ENCODE measurements around the gene GALNT13. TPM values are rescaled to one million over a fixed set of nuclear protein-coding genes. Genes with fewer than 3 reads are reported as not detected.

GALNT13 gene
- total RNA-seq, 1 donor from 2014 or later: 0.52 TPM

GRCh38 chr2:154140249-154141025, 268.7 kb downstream of the GALNT13 start:
- H3K4me3 ChIP-seq (ENCODE audit: low read depth, low read length): no peak overlapping the region
- TF ChIP-seq CTCF (conservative IDR thresholded peaks at IDR 0.05; ENCODE audit: low read depth, low read length): no peak
- no peak for DNase-seq (ENCODE audit: low read depth)

- DNase-seq (ENCODE audit: low read depth): no peak
- TF ChIP-seq CTCF (conservative IDR thresholded peaks at IDR 0.05; ENCODE audit: low read depth, low read length): no peak
- H3K4me3 ChIP-seq (ENCODE audit: low read depth, low read length): no peak overlapping the region
Observed at GRCh38 chr2:154142480-154142879, 270.8 kb downstream of the GALNT13 start.

GRCh38 chr2:154143105-154143504, 271.4 kb downstream of the GALNT13 start:
- DNase-seq (ENCODE audit: low read depth): no peak
- H3K4me3 ChIP-seq (ENCODE audit: low read depth, low read length): no peak overlapping the region
- no peak for TF ChIP-seq CTCF (conservative IDR thresholded peaks at IDR 0.05; ENCODE audit: low read depth, low read length)

- TF ChIP-seq CTCF (conservative IDR thresholded peaks at IDR 0.05; ENCODE audit: low read depth, low read length): no peak
- no peak overlapping the region for H3K4me3 ChIP-seq (ENCODE audit: low read depth, low read length)
- DNase-seq (ENCODE audit: low read depth): no peak
Observed at GRCh38 chr2:154158101-154158500, 286.4 kb downstream of the GALNT13 start.

GRCh38 chr2:154161286-154161685, 289.6 kb downstream of the GALNT13 start:
- no peak for TF ChIP-seq CTCF (conservative IDR thresholded peaks at IDR 0.05; ENCODE audit: low read depth, low read length)
- DNase-seq (ENCODE audit: low read depth): no peak

GRCh38 chr2:154170400-154170799, 298.7 kb downstream of the GALNT13 start:
- no peak for DNase-seq (ENCODE audit: low read depth)
- no peak for TF ChIP-seq CTCF (conservative IDR thresholded peaks at IDR 0.05; ENCODE audit: low read depth, low read length)
- no peak overlapping the region for H3K4me3 ChIP-seq (ENCODE audit: low read depth, low read length)

More at GRCh38 chr2:154161286-154161685, 289.6 kb downstream of the GALNT13 start:
- H3K4me3 ChIP-seq (ENCODE audit: low read depth, low read length): no peak overlapping the region

- H3K4me3 ChIP-seq (ENCODE audit: low read depth, low read length): no peak overlapping the region
- no peak for DNase-seq (ENCODE audit: low read depth)
- TF ChIP-seq CTCF (conservative IDR thresholded peaks at IDR 0.05; ENCODE audit: low read depth, low read length): no peak
Observed at GRCh38 chr2:154173164-154173563, 301.4 kb downstream of the GALNT13 start.
